DND-41 (cell line): ENCODE measurements around the gene TMEM245.

ENCODE experiments used
- ATAC-seq: fragments of 200-7000 bp; cut with Tn5 transposase; 3 replicates; pipeline ENCODE4 v1.9.1; 2021; ENCODE audit warnings: low read depth; ENCODE audit not compliant: insufficient read depth
- DNase-seq: peaks from one replicate; pipeline ENCODE4 v3.0.0-alpha.2; 2020
- H2AFZ ChIP-seq: 2 replicates; pipeline ENCODE4 v1.6.0; 2012; ENCODE audit warnings: low read depth, low read length
- H3K27ac ChIP-seq: 2 replicates; pipeline ENCODE4 v1.5.1; 2012; ENCODE audit warnings: low read length, inconsistent platforms
- H3K27me3 ChIP-seq: fragments of 200-600 bp; sonication (generic); 2 replicates; pipeline ENCODE4 v1.6.0; 2012; ENCODE audit warnings: low read length, mild to moderate bottlenecking, inconsistent platforms; ENCODE audit not compliant: insufficient read depth, poor library complexity
- H3K36me3 ChIP-seq: 2 replicates; pipeline ENCODE4 v1.5.1; 2012; ENCODE audit warnings: low read length, inconsistent platforms; ENCODE audit not compliant: insufficient read depth
- H3K4me1 ChIP-seq: 2 replicates; pipeline ENCODE4 v1.5.1; 2012; ENCODE audit warnings: mild to moderate bottlenecking, low read length; ENCODE audit not compliant: insufficient read depth
- H3K4me2 ChIP-seq: 2 replicates; pipeline ENCODE4 v1.6.0; 2012; ENCODE audit warnings: mild to moderate bottlenecking, moderate library complexity, low read length, inconsistent platforms; ENCODE audit not compliant: insufficient read depth
- H3K4me3 ChIP-seq, 2 experiments: fragments of 200-600 bp in 1 of 2; shearing (Covaris generic) in 1 of 2; 2 replicates each; pipeline ENCODE4 v1.5.1; 2012 to 2016; ENCODE audit warnings: inconsistent platforms in 2 of 2, low read length in 2 of 2, mild to moderate bottlenecking in 2 of 2, low read depth in 1 of 2, moderate library complexity in 1 of 2
- H3K79me2 ChIP-seq: 2 replicates; pipeline ENCODE4 v1.6.0; 2012; ENCODE audit warnings: low read length, inconsistent platforms; ENCODE audit not compliant: insufficient read depth
- H3K9ac ChIP-seq: 2 replicates; pipeline ENCODE4 v1.6.0; 2012; ENCODE audit warnings: low read depth, mild to moderate bottlenecking, inconsistent platforms, low read length, moderate library complexity
- H3K9me3 ChIP-seq: 2 replicates; pipeline ENCODE4 v1.5.1; 2012; ENCODE audit warnings: low read length, moderate library complexity, mild to moderate bottlenecking, inconsistent platforms; ENCODE audit not compliant: insufficient read depth, severe bottlenecking
- H4K20me1 ChIP-seq: 2 replicates; pipeline ENCODE4 v1.6.0; 2012; ENCODE audit warnings: low read length; ENCODE audit not compliant: insufficient read depth
- CTCF ChIP-seq: IDR thresholded peaks from 2 replicates; pipeline ENCODE4 v1.5.1; 2012; ENCODE audit warnings: borderline replicate concordance, low read length, moderate library complexity, mild to moderate bottlenecking; ENCODE audit not compliant: poor library complexity, severe bottlenecking; ENCODE audit errors: extremely low read depth
- EZH2 ChIP-seq: IDR thresholded peaks from 3 replicates; pipeline ENCODE4 v1.6.1; 2012; ENCODE audit warnings: borderline replicate concordance, low read depth, mild to moderate bottlenecking, moderate library complexity, low read length, inconsistent platforms; ENCODE audit not compliant: severe bottlenecking

The TMEM245 gene

GRCh38 chr9:109037946-109038715 is 81.6 kb downstream of the TMEM245 start:
- peaks cover 3% of the 10 kb centered on the region; the same call in 1 of the 2 replicates for H3K79me2 ChIP-seq
- peaks cover 2% of the 10 kb centered on the region; the same call in 1 of the 2 replicates for H4K20me1 ChIP-seq
- TF ChIP-seq EZH2 (no peak), CTCF (no peak)
- no peak overlapping the region for H3K4me3 ChIP-seq
- H3K9me3 ChIP-seq, result no peaks in the 10 kb centered on the region
- no peak for DNase-seq
- ATAC-seq, result no peak
- H3K36me3 ChIP-seq, result peaks cover 82% of the 10 kb centered on the region
- no peak overlapping the region for H3K4me2 ChIP-seq
- no peak overlapping the region for H3K9ac ChIP-seq
- H3K27me3 ChIP-seq, result no peaks in the 10 kb centered on the region
- H3K4me1 ChIP-seq, result no peaks in the 10 kb centered on the region
- H3K27ac ChIP-seq, result no peak overlapping the region
- H2AFZ ChIP-seq, result no peak overlapping the region

GRCh38 chr9:109036744-109037680 is 82.7 kb downstream of the TMEM245 start:
- Histone ChIP-seq H3K9ac (no peak overlapping the region), H3K27me3 (no peaks in the 10 kb centered on the region), H3K9me3 (no peaks in the 10 kb centered on the region), H3K79me2 (peaks cover 3% of the 10 kb centered on the region; the same call in 1 of the 2 replicates), H3K4me3 (no peak overlapping the region), H3K4me2 (no peak overlapping the region), H3K4me1 (no peaks in the 10 kb centered on the region), H2AFZ (no peak overlapping the region), H4K20me1 (peaks cover 4% of the 10 kb centered on the region; the same call in 1 of the 2 replicates), H3K36me3 (peaks cover 84% of the 10 kb centered on the region), H3K27ac (no peak overlapping the region)
- no peak for ATAC-seq
- no peak for TF ChIP-seq CTCF
- no peak for TF ChIP-seq EZH2
- no peak for DNase-seq

GRCh38 chr9:109035684-109036423 is 83.9 kb downstream of the TMEM245 start:
- no peaks in the 10 kb centered on the region for H3K4me1 ChIP-seq
- no peak overlapping the region for H2AFZ ChIP-seq
- peaks cover 4% of the 10 kb centered on the region; the same call in 1 of the 2 replicates for H4K20me1 ChIP-seq
- no peak for TF ChIP-seq EZH2
- no peak for TF ChIP-seq CTCF
- ATAC-seq (no peak), DNase-seq (no peak)
- no peak overlapping the region for H3K9ac ChIP-seq
- H3K36me3 ChIP-seq, result peaks cover 85% of the 10 kb centered on the region
- H3K27ac ChIP-seq, result no peak overlapping the region
- H3K9me3 ChIP-seq, result no peaks in the 10 kb centered on the region
- peaks cover 5% of the 10 kb centered on the region; the same call in 1 of the 2 replicates for H3K79me2 ChIP-seq
- no peak overlapping the region for H3K4me2 ChIP-seq
- no peaks in the 10 kb centered on the region for H3K27me3 ChIP-seq
- no peak overlapping the region for H3K4me3 ChIP-seq
